ENCODE data around the gene IRF4. TPM values are rescaled to one million over a fixed set of nuclear protein-coding genes. Genes with fewer than 3 reads are reported as not detected.

Gene IRF4
- total RNA-seq, 3 donors from 2014 or later = 2.8 to 10.5 (median 4.5) TPM

GRCh38 chr6:347951-348859 lies 43.3 kb upstream of the IRF4 start:
- no peak for ATAC-seq
- DNase-seq = no peak
- no peaks in the 10 kb centered on the region for H3K36me3 ChIP-seq (ENCODE audit: low read depth)
- peaks cover 11% of the 10 kb centered on the region for H3K9me3 ChIP-seq
- no peak overlapping the region for H3K4me3 ChIP-seq
- H3K4me1 ChIP-seq (ENCODE audit: low read depth) = no peaks in the 10 kb centered on the region
- intact Hi-C loops (cut with DNase I, micrococcal nuclease) = no loop called here
- TF ChIP-seq, protein P1, sequence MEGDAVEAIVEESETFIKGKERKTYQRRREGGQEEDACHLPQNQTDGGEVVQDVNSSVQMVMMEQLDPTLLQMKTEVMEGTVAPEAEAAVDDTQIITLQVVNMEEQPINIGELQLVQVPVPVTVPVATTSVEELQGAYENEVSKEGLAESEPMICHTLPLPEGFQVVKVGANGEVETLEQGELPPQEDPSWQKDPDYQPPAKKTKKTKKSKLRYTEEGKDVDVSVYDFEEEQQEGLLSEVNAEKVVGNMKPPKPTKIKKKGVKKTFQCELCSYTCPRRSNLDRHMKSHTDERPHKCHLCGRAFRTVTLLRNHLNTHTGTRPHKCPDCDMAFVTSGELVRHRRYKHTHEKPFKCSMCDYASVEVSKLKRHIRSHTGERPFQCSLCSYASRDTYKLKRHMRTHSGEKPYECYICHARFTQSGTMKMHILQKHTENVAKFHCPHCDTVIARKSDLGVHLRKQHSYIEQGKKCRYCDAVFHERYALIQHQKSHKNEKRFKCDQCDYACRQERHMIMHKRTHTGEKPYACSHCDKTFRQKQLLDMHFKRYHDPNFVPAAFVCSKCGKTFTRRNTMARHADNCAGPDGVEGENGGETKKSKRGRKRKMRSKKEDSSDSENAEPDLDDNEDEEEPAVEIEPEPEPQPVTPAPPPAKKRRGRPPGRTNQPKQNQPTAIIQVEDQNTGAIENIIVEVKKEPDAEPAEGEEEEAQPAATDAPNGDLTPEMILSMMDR (IDR thresholded peaks at IDR 0.05) = no peak

GRCh38 chr6:348860-349396 lies 42.6 kb upstream of the IRF4 start:
- DNase-seq (no peak), ATAC-seq (no peak)
- Histone ChIP-seq H3K9me3 (peaks cover 11% of the 10 kb centered on the region), H3K4me1 (ENCODE audit: low read depth) (no peaks in the 10 kb centered on the region), H3K4me3 (no peak overlapping the region), H3K36me3 (ENCODE audit: low read depth) (no peaks in the 10 kb centered on the region)
- intact Hi-C loops (cut with DNase I, micrococcal nuclease) = no loop called here
- TF ChIP-seq, protein P1 (IDR thresholded peaks at IDR 0.05) = no peak

- no peaks in the 10 kb centered on the region for H3K36me3 ChIP-seq (ENCODE audit: low read depth)
- no peaks in the 10 kb centered on the region for H3K4me1 ChIP-seq (ENCODE audit: low read depth)
- DNase-seq = no peak
- no peak for ATAC-seq
- TF ChIP-seq, protein P1 (IDR thresholded peaks at IDR 0.05) = no peak
- no peak overlapping the region for H3K4me3 ChIP-seq
- H3K9me3 ChIP-seq = peaks cover 15% of the 10 kb centered on the region
- intact Hi-C loops (cut with DNase I, micrococcal nuclease) = no loop called here
These were observed 42.0 kb upstream of the IRF4 start for GRCh38 chr6:349491-349921.

DNA sequence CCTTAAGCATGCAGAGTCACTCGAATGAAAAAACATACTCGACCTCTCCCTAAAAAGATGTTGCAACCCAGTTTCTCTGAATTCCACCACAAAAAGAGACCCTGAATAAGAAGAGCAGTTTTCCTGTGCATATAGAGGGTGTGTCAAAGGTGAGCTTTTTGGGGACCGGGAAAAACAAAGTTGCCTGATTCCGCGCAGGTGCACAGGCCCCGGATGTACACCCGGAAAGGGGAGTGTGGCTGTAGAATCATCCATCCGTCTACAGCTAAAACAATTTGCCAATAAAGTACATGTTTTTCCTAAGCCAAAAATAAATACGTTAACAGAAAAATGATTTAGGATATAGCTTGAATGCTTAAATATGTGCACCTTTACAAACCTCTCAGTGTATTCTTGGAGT lies 41.2 kb upstream of the IRF4 start:
- H3K9me3 ChIP-seq = peaks cover 15% of the 10 kb centered on the region
- H3K4me3 ChIP-seq = no peak overlapping the region
- intact Hi-C loops (cut with DNase I, micrococcal nuclease) = no loop called here
- no peaks in the 10 kb centered on the region for H3K36me3 ChIP-seq (ENCODE audit: low read depth)
- H3K4me1 ChIP-seq (ENCODE audit: low read depth) = no peaks in the 10 kb centered on the region
- no peak for ATAC-seq
- DNase-seq = no peak
- TF ChIP-seq, protein P1 (IDR thresholded peaks at IDR 0.05) = no peak

- H3K4me3 ChIP-seq = no peak overlapping the region
- H3K4me1 ChIP-seq (ENCODE audit: low read depth) = no peaks in the 10 kb centered on the region
- ATAC-seq = no peak
- DNase-seq = no peak
- intact Hi-C loops (cut with DNase I, micrococcal nuclease) = no loop called here
- TF ChIP-seq, protein P1 (IDR thresholded peaks at IDR 0.05) = no peak
- peaks cover 17% of the 10 kb centered on the region for H3K9me3 ChIP-seq
- H3K36me3 ChIP-seq (ENCODE audit: low read depth) = no peaks in the 10 kb centered on the region
These were observed 40.3 kb upstream of the IRF4 start for GRCh38 chr6:351011-351866.
